Activated CD4-positive, alpha-beta T cell treated with anti-CD3 and anti-CD28 coated beads, Interleukin-10, Interleukin-2, amounts not matched to agents 100 ng/mL and 50 ng/mL, durations not matched to agents 16 hours and 8 hours (primary cell): ENCODE measurements around the gene HYAL1.

ENCODE experiments used
- DNase-seq: peaks from one replicate; pipeline ENCODE4 v3.0.0-alpha.2; 2020

HYAL1 gene

GRCh38 chr3:50303013-50303815 lies at the start of gene HYAL1:
Gene HYAL1 (minus strand): TSS chr3:50303574. CDS start chr3:50302956, 618 bp downstream.
- DNase-seq = no peak

GRCh38 chr3:50352781-50353180 lies 49.4 kb upstream of the HYAL1 start:
- DNase-seq = no peak

DNA sequence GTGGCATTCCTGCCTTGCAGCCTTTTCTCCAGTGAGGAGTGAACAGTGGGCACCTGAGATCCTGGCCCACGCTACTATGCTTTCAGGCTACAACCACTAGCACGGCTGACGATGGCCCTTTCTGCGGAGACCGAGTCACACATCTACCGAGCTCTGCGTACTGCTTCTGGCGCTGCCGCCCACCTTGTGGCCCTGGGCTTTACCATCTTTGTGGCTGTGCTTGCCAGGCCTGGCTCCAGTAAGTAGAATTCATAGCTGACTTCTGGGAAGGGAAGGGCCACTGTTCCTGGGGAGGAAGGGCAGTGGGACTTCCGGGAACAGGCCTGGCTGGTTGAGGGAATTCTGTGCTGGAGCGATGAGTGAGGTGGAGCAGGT lies 47.9 kb upstream of the HYAL1 start:
- no peak for DNase-seq

DNA sequence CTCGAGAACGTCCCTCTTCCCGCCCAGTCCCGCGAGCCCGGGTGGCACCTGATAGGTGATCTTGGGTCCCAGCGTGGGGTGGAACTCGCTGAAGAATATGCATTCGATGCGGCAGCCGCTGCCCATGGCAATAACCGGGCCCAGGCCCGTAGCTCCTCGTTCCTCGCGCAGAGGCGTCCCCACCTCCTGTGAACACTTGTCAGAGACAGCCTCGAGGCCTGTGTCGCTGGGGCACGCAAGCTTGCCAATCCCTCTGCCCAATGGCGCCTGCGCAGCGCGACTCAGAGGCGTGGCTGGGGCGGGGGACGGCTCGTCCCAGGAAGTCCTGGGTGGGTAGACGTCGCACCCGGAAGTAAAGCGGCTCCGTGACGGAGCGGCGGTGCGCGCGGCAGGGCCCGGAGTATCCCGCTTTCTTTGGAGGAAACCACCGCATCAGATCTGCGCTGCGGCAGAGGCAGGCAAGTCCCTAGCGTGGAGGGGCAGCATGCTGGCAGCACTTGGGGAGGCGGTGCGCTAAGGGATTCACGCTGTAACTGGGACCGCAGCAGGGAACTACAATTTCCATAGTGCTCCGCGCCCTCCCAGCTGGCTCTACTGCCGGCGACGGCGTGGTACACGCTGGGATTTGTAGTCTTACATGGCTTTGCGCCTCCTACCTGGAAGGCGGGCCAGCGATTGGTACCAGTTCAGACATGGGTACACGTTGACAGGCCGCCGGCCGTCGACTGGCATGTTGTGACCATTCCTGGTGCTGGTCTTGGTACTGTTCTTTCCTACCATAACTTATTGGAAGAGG lies 47.4 kb upstream of the HYAL1 start, which contains the start of the genes CYB561D2 and NPRL2:
TSS of gene CYB561D2 (plus strand) at position 336 of the 796 bp plus-strand sequence. CDS start 572 bp downstream, outside the sequence.
TSS of gene NPRL2 (minus strand) at position 249 of the 796 bp plus-strand sequence. CDS start at position 126, 123 bp downstream.
- DNase-seq = peak; percentile 99

GRCh38 chr3:50350213-50350526 lies 46.8 kb upstream of the HYAL1 start:
- no peak for DNase-seq

DNA sequence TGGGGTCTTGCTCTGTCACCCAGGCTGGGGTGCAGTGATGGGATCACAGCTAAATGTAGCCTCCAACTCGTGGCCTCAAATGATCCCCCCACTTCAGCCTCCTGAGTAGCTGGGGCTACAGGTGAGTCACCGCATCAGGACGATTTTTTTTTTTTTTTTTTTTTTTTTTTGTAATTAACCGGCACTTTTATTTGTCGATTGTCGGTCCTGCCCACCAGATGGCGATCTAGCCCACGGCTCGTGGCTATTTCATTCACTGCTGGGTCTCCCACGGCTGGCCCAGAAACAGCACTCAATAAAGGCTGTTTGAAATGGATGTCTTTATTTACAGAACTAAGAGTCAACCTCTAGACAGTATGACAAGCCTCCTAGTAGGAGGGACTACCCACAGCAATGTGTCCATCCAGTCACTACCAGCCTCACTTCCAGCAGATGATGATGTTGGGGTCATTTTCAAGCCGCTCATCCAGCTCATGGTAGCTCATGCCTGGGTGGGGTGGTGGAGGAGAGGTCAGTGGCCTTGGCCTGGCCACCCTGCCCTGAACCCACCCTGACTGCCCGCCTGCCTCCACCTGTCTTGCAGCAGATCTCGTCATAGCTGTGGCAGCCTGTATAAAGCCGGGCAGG lies 43.9 kb upstream of the HYAL1 start:
- DNase-seq = peak; percentile 76

- peak; percentile 87 for DNase-seq
Observed at GRCh38 chr3:50345586-50346234, 42.3 kb upstream of the HYAL1 start, which contains the start of gene ZMYND10. Gene ZMYND10 (minus strand): TSS chr3:50345732. CDS start chr3:50345579, 153 bp downstream.

DNA sequence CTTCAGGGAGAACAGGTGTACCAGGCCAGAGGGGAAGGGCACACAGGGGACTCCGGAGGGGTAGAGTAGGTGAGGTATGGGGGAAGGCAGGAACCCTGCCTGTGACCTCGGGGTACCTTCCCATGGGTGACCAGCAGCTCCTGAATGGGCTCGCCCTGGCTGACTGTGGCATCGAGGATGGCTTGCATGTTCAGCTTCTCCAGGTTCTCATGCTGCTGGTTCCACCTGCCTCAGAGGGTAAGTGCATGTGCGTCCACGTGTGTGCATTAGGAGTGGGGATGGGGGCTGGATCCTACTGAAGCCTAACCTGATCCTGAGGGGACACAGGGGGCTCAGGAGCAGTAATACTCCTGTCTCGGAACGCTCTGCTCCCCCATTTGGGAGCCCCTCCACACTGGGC lies 41.6 kb upstream of the HYAL1 start:
- no peak for DNase-seq

- no peak for DNase-seq
Observed at GRCh38 chr3:50342813-50343633, 39.6 kb upstream of the HYAL1 start.

DNA sequence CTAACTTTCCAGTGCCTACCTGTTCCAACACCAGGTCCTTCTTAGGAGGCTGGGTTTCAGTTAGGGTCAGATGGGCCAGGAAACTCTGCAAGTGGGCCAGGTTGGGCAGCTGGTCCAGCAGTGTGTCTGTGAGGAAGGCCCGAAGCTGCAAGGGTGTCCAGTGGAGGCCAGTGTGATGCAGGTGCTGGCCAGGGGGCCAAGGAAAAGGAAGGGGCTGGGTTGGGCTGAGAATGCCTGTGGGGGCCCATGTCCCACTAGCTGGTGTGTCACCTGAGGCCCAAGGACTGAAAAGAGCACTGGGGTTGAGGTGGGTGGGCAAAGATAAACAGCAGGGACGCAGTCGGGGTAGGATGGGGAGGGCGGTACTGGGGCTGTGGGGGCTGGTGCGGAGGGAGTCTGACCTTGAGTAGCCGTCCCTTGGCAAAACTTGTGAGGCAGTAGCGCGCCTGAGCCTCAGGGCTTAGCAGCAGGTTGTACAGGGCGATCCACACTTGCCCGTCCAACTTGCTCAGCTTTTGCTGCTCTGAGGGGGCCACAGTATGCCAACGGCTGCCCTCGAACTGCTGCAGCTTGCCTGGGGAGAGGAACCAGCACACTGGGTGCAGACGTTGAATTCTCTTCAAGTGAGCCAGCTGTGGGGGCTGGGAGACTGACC lies 38.7 kb upstream of the HYAL1 start:
- no peak for DNase-seq

- no peak for DNase-seq
Observed at GRCh38 chr3:50341537-50341936, 38.2 kb upstream of the HYAL1 start.

DNA sequence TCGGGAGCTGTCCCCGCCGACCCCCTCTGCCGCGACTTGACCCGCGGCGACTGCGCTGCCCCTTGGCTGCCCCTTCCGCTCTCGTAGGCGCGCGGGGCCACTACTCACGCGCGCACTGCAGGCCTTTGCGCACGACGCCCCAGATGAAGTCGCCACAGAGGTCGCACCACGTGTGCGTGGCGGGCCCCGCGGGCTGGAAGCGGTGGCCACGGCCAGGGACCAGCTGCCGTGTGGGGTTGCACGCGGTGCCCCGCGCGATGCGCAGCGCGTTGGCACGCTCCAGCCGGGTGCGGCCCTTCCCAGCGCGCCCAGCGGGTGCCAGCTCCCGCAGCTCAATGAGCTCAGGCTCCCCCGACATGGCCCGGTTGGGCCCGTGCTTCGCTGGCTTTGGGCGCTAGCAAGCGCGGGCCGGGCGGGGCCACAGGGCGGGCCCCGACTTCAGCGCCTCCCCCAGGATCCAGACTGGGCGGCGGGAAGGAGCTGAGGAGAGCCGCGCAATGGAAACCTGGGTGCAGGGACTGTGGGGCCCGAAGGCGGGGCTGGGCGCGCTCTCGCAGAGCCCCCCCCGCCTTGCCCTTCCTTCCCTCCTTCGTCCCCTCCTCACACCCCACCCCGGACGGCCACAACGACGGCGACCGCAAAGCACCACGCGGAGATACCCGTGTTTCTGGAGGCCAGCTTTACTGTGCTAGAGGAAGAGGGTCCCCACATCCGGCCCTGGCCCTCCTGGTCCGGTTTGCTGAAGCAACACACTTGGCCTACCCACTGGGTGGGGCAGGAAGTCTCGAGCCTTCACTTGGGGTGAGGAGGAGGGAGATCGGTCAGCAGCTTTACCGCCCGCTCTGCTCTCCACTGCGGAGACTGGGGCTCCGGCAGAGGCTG lies 37.3 kb upstream of the HYAL1 start, which contains the start of gene RASSF1:
TSS of gene RASSF1 (minus strand) at position 389 of the 882 bp plus-strand sequence. CDS start at position 358, 31 bp downstream.
- DNase-seq = peak; percentile 91

DNA sequence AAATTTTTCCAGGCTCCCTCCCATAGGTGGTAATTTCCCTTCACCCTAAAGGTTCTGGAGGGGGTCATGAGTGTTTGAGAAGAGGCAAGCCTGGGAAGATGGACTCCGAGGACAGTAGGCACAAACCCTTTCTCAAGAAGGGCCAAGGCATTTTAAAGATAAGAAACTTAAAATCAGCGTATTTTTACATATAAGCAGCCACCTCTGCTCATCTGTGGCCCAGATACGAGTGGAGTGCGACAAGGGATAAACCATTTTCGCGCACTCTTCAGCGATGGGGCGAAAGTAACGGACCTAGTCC lies 36.7 kb upstream of the HYAL1 start:
- DNase-seq = no peak

DNA sequence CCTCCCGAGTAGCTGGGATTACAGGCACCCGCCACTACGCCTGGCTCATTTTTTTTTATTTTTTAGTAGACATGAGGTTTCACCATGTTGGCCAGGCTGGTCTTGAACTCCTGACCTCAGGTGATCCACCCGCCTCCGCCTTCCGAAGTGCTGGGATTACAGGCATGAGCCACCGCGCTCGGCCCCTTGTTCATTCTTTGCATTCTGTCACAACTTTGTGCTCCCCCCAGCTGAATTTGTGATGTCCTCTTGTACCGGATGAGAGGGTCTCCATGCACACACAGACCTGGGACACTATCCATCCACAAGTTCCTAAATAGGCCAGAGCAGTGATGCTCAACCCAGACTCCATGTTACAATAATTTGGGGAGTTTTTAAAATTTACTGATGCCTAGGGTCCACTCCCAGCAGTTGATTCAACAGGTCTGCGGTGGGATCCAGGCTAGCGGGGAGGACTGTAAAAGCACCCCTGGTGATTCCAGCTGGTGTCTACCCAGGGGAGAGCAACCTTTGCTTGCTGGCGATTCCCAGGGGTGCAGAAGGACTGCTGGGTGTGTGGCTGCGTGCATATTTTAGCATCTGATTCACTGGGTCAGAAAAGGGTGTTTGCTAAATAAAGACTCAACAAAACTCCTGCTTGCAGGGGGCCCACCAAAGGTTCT lies 36.2 kb upstream of the HYAL1 start:
- no peak for DNase-seq

DNA sequence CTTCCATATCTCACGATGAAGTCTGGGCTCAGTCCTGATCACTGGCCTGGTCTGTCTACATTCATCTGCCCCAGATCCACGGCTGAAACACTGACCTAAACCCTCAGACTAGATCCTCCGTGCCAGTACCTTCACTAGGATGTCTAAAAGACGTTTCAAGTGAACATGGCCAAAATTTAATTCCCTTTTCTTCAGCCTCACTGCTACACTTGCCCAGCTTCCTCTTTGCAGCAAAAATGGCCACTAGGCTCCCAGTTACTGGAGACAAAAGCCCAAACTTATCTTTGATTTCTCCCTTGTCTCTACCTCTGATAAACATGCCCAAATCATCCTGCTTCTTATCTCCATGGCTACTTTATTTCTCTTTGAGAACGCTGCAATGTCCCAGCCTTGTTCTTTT lies 35.6 kb upstream of the HYAL1 start:
- DNase-seq = no peak

DNA sequence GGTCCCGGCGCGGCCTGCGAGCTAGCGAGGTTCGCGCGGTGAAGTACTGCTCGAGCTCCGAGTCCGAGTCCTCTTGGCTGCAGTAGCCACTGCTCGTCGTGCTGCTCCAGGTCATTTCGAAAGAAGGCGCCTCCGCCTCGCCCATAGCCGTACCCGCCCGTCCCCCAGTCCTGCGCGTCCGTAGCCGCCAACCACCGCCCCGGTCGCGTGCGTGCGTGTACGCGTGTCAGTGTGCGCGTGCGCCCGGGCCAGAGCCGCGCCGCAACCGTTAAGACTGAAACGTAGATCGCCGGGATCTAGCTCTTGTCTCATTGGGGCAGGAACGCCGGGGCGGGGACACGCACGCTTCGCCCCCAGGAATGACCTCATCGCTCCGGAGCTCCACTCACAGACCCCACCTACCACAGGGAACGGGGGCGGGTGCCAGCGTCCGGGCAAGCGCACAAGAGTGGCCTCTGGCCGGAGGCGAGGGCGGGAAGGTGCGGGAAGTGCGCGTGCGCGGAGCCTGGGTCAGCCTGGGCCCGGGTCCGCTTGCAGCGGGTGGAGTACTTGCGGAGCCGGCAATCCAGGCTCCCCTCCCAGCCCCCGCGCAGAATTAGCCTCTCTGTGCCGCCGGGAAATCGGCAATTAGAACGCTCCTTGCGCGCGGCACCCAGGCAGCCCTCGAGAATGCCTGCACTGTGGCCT lies 33.9 kb upstream of the HYAL1 start:
- DNase-seq = peak; percentile 100

DNA sequence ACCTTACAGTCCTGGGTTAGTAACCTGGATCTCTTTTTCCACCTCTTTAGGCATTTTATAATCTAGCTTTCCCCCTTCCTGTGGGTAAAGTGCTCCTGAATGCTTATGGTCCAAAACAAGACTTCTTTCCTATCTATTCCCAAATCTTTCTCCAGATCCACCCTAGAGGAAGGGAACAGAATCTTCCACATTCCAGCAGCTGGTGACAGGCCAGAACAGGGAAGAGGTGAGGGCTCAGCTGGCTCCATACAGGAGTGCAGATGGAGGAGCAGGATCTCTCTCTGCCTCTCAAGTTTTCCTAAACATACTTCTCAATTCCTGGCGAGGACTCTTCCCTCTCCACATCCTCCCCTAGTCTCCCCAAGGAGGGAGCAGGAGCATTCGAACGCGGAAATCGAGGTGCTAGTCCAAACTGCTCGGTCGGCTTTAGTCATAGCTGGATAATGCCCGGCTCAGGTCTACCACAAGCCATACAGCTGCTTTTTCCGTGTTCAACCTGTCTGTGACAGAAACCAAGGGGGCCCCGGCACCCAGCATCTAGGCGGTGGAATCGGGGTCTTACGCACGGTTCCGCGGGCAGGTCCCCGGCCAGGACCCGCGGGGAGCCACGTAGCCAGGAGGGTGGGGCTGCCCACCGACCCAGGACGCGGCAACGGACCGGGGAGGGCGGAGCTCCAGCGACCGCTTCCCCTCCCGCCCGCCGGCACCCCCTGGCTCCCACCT lies 33.2 kb upstream of the HYAL1 start:
- DNase-seq = no peak

DNA sequence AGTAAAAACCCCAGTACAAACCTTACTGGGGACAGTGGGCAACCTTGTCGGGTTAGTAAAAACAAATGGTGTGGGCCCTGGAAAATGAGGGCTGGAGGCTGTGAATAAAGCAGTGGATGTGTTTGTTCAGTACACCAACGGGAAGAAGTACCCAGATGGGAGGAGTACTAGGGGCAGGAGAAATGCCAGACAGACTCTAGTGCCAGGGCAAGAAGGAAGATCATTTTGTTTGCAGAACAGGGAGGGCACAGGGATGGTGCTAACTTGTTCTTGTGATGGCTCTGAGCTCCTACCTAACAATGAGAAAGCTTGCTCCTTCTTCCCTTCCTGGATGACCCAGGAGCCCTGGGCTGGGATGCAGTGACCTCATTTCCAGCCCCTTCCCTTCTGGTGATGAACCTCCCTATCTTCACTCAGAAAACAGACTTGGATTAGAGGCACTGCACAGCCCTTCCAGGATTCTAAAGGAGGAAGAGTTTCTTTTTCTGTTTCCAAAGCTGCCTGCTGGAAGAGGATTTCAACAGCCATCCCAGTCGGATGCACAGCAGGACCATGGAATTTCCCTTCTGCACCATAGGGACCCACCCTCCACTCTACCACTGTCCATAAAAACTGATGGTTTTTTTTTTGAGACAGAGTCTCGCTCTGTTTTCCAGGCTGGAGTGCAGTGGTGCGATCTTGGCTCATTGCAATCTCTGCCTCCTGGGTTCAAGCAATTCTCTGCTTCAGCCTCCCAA lies 31.1 kb upstream of the HYAL1 start:
- no peak for DNase-seq
